HepG2 (cell line): ENCODE measurements around the gene SLC4A7. TPM values are rescaled to one million over a fixed set of nuclear protein-coding genes. Genes with fewer than 3 reads are reported as not detected.
A peak's percentile ranks its signal among the peaks of the same experiment; 100 is the strongest.

Experiments
- CENPX ChIP-seq: sonication (generic); formaldehyde crosslinking; IDR thresholded peaks from 2 replicates; pipeline ENCODE4 v1.9.0; 2021; ENCODE audit warnings: mild to moderate bottlenecking, missing genetic modification reagents, moderate library complexity
- HBP1 ChIP-seq: IDR thresholded peaks from 2 replicates; pipeline ENCODE4 v1.6.1; 2016; ENCODE audit warnings: low read depth, control low read depth
- HIVEP1 ChIP-seq: sonication (generic); formaldehyde crosslinking; IDR thresholded peaks from 2 replicates; pipeline ENCODE4 v1.4.0; 2020; ENCODE audit warnings: mild to moderate bottlenecking, missing genetic modification reagents
- KMT2B ChIP-seq: IDR thresholded peaks from 2 replicates; pipeline ENCODE4 v1.6.1; 2016; ENCODE audit warnings: missing genetic modification reagents, missing compliant biosample characterization
- MBD4 ChIP-seq: IDR thresholded peaks from 2 replicates; pipeline ENCODE4 v1.6.1; 2012; ENCODE audit warnings: low read length, inconsistent platforms, borderline replicate concordance
- MED8 ChIP-seq: sonication (generic); formaldehyde crosslinking; IDR thresholded peaks from 2 replicates; pipeline ENCODE4 v1.8.1; 2023; ENCODE audit warnings: mild to moderate bottlenecking, missing genetic modification reagents; ENCODE audit not compliant: insufficient replicate concordance
- NFKBIZ ChIP-seq: IDR thresholded peaks from 2 replicates; pipeline ENCODE4 v1.6.1; 2018; ENCODE audit warnings: missing genetic modification reagents, missing compliant biosample characterization
- RARA ChIP-seq: IDR thresholded peaks from 2 replicates; pipeline ENCODE4 v1.6.1; 2016; ENCODE audit warnings: missing genetic modification reagents, missing compliant biosample characterization
- SMARCE1 ChIP-seq: fragments of 450-650 bp; IDR thresholded peaks from 2 replicates; pipeline ENCODE4 v1.6.1; 2017; ENCODE audit warnings: borderline replicate concordance
- SP1 ChIP-seq, 2 experiments: fragments of 450-650 bp in 1 of 2; sonication (generic) in 1 of 2; formaldehyde crosslinking in 1 of 2; IDR thresholded peaks; 2 replicates each; pipeline versions ENCODE4 v1.4.0 to v1.6.1; 2016 to 2020; ENCODE audit warnings: missing genetic modification reagents in 1 of 2
- THYN1 ChIP-seq: sonication (generic); formaldehyde crosslinking; IDR thresholded peaks from 2 replicates; pipeline ENCODE4 v1.8.1; 2023; ENCODE audit warnings: low read depth, mild to moderate bottlenecking, moderate library complexity, missing genetic modification reagents, borderline replicate concordance
- YY1 ChIP-seq: IDR thresholded peaks from 2 replicates; pipeline ENCODE4 v1.6.1; 2011; ENCODE audit warnings: low read length, low read depth, moderate library complexity, mild to moderate bottlenecking; ENCODE audit not compliant: insufficient read depth, insufficient replicate concordance
- ZBTB3 ChIP-seq: sonication (generic); formaldehyde crosslinking; IDR thresholded peaks from 2 replicates; pipeline ENCODE4 v1.4.0; 2020; ENCODE audit warnings: low read depth, mild to moderate bottlenecking, moderate library complexity, missing genetic modification reagents, borderline replicate concordance
- ZFP82 ChIP-seq: sonication (generic); formaldehyde crosslinking; IDR thresholded peaks from 2 replicates; pipeline ENCODE4 v1.5.1; 2020; ENCODE audit warnings: mild to moderate bottlenecking, missing genetic modification reagents, borderline replicate concordance
- ZNF20 ChIP-seq: sonication (generic); formaldehyde crosslinking; IDR thresholded peaks from 2 replicates; pipeline ENCODE4 v1.4.0; 2020; ENCODE audit warnings: mild to moderate bottlenecking, moderate library complexity, missing genetic modification reagents
- ZNF350 ChIP-seq: sonication (generic); formaldehyde crosslinking; IDR thresholded peaks from 2 replicates; pipeline ENCODE4 v1.4.0; 2020; ENCODE audit warnings: mild to moderate bottlenecking, low read depth, missing genetic modification reagents, borderline replicate concordance
- ZNF879 ChIP-seq: sonication (generic); formaldehyde crosslinking; IDR thresholded peaks from 2 replicates; pipeline ENCODE4 v1.8.1; 2023; ENCODE audit warnings: missing genetic modification reagents
- ZSCAN29 ChIP-seq: sonication (generic); formaldehyde crosslinking; conservative IDR thresholded peaks from 2 replicates; pipeline ENCODE4 v1.4.0; 2020; ENCODE audit warnings: mild to moderate bottlenecking, missing genetic modification reagents
- polyA plus RNA-seq, 8 experiments: library from polyadenylated mRNA; depleted of rRNA in 3 of 8; stranded (reverse) in 7 of 8; unstranded in 1 of 8; fragments of >200 nt; fragmentation: Illumina TruSeq in 4 of 8; extraction: Trizol in 4 of 8; gene quantifications; 2 replicates each; pipeline versions ENCODE4 v1.2.1 to v1.2.3, GENCODE V29; 2011 to 2016; ENCODE audit warnings: low read depth in 4 of 8, missing spikeins in 1 of 8, mixed read lengths in 1 of 8; ENCODE audit not compliant: insufficient read depth in 1 of 8
- total RNA-seq, 5 experiments: library from RNA; depleted of rRNA; stranded (reverse); fragments of >200 nt; fragmentation: Illumina TruSeq; extraction: Trizol; gene quantifications; 2 replicates each; pipeline ENCODE4 v1.2.3, GENCODE V29; 2016; ENCODE audit warnings: low read depth in 1 of 5
- TF ChIP-seq, protein P1 (sequence below): sonication (generic); formaldehyde crosslinking; IDR thresholded peaks from 2 replicates; pipeline ENCODE4 v1.8.1; 2023; ENCODE audit warnings: mild to moderate bottlenecking, moderate library complexity, missing genetic modification reagents
- TF ChIP-seq, protein P2 (sequence below): sonication (generic); formaldehyde crosslinking; IDR thresholded peaks from 2 replicates; pipeline ENCODE4 v1.9.0; 2021; ENCODE audit warnings: mild to moderate bottlenecking, missing genetic modification reagents

SLC4A7 gene
- total and polyA plus RNA-seq, 2 of the 13 experiments (the other 11 are each of a cell fraction or from before 2014, with no cell fraction given): 16.4 to 43.8 TPM

- TF ChIP-seq MED8 (CRISPR knock-in tag) (no peak), MBD4 (no peak), RARA (CRISPR knock-in tag) (peak; percentile 51; the same call in 1 of the 2 replicates), KMT2B (CRISPR knock-in tag) (peak; percentile 50; the same call in 1 of the 2 replicates), ZNF879 (CRISPR knock-in tag) (no peak), SP1 (IDR thresholded peaks at IDR 0.05) (no peak), SP1 (CRISPR knock-in tag; IDR thresholded peaks at IDR 0.05) (no peak), SMARCE1 (no peak), ZNF20 (CRISPR knock-in tag) (no peak), CENPX (CRISPR knock-in tag) (no peak), NFKBIZ (CRISPR knock-in tag) (no peak), ZFP82 (CRISPR knock-in tag) (no peak), HIVEP1 (CRISPR knock-in tag) (no peak), HBP1 (no peak), YY1 (no peak), ZSCAN29 (peak; percentile 86; the same call in 1 of the 2 replicates), THYN1 (CRISPR knock-in tag) (no peak), ZBTB3 (CRISPR knock-in tag) (no peak), ZNF350 (CRISPR knock-in tag) (no peak)
- TF ChIP-seq, protein P1, sequence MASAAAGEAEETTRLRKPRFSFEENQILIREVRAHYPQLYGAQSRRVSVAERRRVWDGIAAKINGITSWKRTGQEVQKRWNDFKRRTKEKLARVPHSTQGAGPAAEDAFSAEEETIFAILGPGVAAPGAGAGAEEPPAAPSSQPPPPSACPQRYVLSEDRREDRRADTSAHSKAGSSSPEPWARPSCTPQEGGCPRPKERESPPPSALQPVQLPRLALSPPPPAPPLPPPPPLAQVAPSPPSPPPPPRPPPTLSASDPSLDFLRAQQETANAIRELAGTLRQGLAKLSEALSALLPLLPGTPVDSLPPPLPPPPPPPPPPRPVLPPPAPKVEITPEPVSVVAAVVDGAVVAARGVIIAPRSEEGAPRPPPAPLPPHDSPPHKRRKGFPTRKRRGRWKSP (CRISPR knock-in tag): no peak
- TF ChIP-seq, protein P2, sequence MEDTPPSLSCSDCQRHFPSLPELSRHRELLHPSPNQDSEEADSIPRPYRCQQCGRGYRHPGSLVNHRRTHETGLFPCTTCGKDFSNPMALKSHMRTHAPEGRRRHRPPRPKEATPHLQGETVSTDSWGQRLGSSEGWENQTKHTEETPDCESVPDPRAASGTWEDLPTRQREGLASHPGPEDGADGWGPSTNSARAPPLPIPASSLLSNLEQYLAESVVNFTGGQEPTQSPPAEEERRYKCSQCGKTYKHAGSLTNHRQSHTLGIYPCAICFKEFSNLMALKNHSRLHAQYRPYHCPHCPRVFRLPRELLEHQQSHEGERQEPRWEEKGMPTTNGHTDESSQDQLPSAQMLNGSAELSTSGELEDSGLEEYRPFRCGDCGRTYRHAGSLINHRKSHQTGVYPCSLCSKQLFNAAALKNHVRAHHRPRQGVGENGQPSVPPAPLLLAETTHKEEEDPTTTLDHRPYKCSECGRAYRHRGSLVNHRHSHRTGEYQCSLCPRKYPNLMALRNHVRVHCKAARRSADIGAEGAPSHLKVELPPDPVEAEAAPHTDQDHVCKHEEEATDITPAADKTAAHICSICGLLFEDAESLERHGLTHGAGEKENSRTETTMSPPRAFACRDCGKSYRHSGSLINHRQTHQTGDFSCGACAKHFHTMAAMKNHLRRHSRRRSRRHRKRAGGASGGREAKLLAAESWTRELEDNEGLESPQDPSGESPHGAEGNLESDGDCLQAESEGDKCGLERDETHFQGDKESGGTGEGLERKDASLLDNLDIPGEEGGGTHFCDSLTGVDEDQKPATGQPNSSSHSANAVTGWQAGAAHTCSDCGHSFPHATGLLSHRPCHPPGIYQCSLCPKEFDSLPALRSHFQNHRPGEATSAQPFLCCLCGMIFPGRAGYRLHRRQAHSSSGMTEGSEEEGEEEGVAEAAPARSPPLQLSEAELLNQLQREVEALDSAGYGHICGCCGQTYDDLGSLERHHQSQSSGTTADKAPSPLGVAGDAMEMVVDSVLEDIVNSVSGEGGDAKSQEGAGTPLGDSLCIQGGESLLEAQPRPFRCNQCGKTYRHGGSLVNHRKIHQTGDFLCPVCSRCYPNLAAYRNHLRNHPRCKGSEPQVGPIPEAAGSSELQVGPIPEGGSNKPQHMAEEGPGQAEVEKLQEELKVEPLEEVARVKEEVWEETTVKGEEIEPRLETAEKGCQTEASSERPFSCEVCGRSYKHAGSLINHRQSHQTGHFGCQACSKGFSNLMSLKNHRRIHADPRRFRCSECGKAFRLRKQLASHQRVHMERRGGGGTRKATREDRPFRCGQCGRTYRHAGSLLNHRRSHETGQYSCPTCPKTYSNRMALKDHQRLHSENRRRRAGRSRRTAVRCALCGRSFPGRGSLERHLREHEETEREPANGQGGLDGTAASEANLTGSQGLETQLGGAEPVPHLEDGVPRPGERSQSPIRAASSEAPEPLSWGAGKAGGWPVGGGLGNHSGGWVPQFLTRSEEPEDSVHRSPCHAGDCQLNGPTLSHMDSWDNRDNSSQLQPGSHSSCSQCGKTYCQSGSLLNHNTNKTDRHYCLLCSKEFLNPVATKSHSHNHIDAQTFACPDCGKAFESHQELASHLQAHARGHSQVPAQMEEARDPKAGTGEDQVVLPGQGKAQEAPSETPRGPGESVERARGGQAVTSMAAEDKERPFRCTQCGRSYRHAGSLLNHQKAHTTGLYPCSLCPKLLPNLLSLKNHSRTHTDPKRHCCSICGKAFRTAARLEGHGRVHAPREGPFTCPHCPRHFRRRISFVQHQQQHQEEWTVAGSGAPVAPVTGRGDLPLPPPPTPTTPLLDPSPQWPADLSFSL (CRISPR knock-in tag): no peak
- TF ChIP-seq, all 625 proteins: peak for 17
Observed at GRCh38 chr3:27454914-27455313, 29.3 kb downstream of the SLC4A7 start (continued).
